ENCODE data around the gene IER2.

IER2 gene

GRCh38 chr19:13119627-13120026 is 30.6 kb upstream of the IER2 start:
- DNase-seq (ENCODE audit: low read depth): no peak

DNA sequence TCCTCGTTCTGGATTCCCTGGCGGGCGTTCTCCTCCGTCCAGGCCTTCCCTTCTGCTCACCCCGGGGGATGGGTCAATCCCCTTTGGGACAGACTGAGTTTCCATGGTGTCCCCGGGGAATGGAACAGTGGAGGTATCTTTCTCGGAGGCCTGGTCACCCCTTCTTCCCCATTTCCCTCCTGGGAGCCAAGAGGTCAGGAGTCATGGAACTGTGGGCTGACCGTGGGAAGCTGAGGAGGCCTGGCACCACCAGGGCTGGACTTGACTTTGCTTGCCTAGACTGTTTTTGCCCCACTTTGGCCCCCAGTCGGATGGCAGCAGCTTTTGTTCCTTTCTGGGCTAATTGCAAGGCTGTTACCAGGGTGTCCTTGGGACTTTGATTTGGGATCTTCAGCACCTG is 30.2 kb upstream of the IER2 start:
- DNase-seq (ENCODE audit: low read depth): no peak

- no peak for DNase-seq (ENCODE audit: low read depth)
Observed at GRCh38 chr19:13120817-13121216, 29.4 kb upstream of the IER2 start.

DNA sequence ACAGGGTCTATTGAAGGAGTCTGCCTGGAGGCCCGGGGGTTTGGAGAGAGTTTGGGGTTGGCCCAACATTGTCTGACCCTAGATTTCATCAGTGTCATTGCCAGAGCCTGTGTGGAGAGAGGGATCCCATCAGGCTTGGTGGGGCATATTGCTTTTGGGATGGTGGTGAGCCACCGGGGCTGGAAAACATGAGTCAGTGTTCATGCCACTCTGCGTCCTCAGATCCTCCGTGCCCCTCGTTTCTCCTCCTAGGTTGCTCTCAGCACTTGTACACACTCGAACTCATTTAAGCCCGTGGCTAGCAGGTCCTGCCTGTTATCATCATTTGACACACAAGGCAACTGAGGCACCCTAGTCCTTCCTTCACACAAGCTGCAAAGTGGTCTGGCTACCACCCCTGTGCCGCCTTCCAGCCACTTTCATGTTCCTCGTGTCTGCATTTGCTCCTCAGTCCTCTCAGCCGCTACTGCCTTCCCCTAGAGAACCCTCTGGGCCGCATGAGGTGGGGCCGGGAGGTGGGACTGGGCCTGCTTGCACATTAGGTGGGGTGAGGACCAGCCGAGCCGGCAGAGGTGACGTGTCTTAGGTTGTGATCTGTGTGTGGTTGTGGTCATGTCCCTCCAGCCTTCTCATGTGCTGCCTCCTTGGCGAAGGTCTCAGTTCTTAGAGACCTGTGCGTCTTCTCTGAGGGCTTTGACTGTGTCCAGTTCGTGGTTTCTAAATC is 28.5 kb upstream of the IER2 start:
- no peak for DNase-seq (ENCODE audit: low read depth)

- DNase-seq (ENCODE audit: low read depth): no peak
Observed at GRCh38 chr19:13122275-13122878, 27.8 kb upstream of the IER2 start.

DNA sequence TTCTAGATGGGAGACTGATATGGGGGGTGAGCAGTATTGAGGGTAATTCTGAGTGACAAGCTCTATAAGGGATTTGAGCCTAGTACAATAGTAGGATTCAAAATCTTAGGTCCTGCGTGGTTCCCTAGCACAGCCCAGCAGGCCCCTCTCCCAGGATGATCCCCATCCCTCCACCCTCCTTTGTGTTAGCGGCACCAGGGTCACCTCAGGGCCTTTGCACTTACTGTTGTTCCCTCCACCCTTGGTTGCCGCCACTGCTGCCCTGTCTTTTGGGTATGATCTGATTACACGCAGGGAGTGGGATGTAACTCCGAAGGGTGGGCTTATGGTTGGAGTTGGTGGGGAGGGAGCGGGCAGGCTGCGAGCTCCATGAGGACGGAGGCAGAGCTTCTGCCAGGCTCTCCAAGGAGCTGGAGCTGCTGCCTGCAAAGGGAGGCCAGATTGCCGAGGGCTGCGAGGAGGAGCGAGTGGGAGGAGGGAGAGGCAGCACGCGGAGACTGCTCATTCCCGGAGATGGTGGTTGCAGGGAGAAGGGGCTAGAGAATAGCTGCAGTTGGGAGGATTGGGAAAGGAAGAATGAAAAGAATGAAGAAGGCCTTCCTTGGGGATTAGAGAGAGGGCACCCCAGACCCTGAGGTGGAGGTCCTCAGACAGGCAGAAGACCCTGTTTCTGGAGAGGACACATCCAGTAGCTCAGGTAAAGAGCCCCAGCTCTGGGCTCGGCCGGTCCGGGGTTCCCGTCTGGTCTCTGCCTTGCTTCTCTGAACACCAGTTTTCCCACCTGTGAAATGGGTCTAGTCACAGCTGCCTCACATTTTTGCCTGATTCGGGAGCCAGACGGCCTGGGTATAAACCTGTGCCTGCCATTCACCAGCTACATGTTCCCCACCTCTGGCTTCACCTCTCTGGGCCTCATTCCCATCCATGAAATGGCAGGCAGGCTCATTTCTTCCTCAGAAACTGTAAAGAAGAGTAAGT is 26.9 kb upstream of the IER2 start:
- DNase-seq (ENCODE audit: low read depth): no peak

DNA sequence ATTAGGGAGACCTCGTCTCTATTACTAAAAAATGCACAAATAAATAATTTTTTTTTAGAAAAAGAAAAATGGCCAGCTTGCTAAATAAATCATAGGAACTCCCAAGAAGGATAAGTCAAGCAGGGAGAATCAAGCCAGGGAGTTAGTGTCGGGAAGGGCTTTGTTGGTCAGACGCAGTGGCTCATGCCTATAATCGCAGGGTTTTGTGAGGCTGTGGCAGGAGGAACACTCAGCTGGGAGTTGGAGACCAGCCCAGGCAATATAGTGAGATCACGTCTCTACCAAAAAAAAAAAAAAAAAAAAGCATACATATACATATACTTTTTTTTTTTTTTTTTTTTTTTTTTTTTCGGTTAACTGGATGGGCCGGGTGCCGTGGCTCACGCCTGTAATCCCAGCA is 23.2 kb upstream of the IER2 start:
- no peak for DNase-seq (ENCODE audit: low read depth)

DNA sequence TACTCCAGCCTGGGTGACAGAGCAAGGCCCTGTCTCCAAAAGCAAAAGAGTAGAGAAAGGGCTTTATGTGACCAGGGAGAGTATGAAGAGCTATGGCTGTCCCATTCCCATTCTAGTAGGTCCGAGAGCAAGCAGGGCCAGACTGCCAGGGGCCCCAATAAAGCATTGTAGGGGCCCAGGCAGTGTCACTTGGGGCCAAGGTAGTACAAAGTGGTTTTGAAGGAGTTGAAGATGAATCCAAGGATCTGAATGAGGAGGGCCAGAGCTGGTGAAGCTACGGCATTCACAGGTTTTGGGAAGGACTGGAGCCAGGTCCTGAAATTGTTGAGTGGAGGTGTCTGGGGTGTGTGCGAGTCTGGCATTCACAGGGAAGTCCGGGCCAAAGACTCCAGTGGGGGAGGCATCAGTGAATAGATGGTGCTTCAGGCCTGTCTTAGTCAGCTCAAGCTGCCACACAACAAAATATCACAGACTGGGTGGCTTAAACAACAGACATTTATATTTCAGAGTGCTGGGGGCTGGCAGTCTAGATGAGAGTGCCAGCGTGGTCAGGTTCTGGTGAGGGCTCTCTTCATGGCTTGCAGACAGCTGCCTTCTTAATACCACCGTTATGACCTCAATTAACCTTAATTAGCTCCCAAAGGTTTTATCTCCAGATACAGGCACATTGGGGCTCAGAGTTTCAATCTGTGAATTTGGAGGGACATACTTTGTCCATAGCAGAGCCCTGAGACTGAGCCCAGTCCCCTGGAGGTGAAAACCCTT is 22.2 kb upstream of the IER2 start:
- no peak for DNase-seq (ENCODE audit: low read depth)

- DNase-seq (ENCODE audit: low read depth): no peak
Observed at GRCh38 chr19:13128583-13128982, 21.6 kb upstream of the IER2 start.

- no peak for DNase-seq (ENCODE audit: low read depth)
Observed at GRCh38 chr19:13129384-13129783, 20.8 kb upstream of the IER2 start.

- no peak for DNase-seq (ENCODE audit: low read depth)
Observed at GRCh38 chr19:13130886-13131490, 19.2 kb upstream of the IER2 start.

DNA sequence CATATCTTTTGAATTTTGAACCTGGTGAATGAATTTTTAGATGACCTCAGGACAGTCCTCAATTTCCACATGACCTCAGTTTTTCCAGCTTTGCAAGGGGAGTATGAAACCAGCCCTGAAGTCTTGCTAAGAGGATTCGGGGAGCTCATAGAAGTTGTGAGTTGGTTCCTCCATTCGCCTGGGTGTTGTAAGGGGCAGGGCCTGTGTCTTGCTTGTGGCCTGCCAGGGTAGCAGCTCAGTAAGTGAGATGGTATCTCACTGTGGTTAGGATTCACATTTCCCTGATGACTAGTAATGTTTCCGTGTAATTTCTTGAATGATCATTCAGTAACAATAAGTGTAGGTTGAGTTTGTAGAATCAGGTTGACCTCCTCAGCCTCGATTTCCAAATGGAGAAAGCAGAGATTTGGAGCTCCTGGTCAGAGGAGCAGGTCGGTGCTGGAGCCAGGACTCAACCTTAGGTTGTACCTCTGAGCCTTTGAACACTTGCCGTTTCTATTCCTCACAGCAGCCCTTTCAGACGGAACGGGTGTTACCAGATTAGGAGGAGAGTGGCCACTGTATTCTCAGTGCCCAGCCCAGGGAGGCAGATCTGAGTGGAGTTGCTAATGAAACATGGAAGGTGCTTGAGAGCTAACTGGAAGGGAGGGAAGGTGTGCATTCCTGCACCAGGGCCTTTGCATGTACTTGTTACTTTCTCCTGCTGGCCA is 17.6 kb upstream of the IER2 start:
- DNase-seq (ENCODE audit: low read depth): no peak

DNA sequence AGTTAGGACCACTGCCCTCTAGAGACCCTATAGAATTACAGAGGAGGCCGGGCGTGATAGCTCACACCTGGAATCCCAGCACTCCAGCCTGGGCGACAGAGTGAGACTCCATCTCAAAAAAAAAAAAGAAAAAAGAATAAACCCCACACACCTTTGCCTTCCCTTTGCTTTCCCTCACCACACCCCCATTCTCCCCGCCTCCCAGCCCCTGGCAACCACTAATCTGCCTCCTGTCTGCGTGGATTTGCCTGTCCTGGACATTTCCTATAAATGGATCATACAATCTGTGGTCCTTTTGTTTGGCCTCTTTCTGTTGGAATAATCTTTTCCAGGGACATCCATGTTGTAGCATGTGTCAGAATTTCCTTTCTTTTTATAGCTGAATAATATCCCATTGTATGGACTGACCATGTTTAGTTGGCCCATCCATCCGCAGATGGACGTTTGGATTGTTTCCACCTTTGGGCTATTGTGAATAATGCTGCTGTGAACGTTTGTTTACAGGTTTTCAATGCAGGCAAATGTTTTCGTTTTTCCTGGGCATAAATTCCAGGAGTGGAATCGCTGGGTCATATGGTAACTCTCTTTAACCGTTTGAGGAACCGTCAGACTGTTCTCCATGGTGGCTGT is 16.9 kb upstream of the IER2 start:
- DNase-seq (ENCODE audit: low read depth): no peak

GRCh38 chr19:13134626-13135025 is 15.6 kb upstream of the IER2 start:
- no peak for DNase-seq (ENCODE audit: low read depth)

DNA sequence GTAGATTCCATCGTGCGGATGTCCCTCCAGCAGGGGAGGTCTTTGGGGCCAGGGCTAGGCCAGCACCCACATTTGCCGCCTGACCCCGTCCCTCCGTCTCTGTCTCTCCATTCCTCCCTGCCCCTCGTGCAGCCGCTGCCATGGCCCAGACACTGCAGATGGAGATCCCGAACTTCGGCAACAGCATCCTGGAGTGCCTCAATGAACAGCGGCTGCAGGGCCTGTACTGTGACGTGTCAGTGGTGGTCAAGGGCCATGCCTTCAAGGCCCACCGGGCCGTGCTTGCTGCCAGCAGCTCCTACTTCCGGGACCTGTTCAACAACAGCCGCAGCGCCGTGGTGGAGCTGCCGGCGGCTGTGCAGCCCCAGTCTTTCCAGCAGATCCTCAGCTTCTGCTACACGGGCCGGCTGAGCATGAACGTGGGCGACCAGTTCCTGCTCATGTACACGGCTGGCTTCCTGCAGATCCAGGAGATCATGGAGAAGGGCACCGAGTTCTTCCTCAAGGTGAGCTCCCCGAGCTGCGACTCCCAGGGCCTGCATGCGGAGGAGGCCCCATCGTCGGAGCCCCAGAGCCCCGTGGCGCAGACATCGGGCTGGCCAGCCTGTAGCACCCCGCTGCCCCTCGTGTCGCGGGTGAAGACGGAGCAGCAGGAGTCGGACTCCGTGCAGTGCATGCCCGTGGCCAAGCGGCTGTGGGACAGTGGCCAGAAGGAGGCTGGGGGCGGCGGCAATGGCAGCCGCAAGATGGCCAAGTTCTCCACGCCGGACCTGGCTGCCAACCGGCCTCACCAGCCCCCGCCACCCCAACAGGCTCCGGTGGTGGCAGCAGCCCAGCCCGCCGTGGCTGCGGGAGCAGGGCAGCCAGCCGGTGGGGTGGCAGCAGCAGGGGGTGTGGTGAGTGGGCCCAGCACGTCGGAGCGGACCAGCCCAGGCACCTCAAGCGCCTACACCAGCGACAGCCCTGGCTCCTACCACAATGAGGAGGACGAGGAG is 14.8 kb upstream of the IER2 start:
- no peak for DNase-seq (ENCODE audit: low read depth)

DNA sequence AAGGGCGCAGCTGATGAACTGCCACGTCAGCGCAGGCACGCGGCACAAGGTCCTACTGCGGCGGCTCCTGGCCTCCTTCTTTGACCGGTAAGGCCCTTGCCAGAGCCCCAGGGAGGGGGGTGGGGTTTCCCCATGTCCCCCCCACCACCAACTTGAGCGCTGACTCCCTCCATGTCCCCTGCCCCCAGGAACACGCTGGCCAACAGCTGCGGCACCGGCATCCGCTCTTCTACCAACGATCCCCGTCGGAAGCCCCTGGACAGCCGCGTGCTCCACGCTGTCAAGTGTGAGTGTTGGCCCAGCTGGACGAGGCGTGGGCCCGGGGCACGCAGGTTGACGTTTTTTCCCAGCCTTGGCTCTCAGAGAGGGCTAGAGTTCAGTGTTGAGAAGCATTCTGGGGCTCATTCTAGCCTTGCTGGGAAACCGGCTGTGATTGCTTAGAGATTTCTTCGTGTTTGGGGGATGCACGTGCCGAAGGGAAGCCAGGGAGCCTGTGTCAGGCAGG is 12.9 kb upstream of the IER2 start:
- no peak for DNase-seq (ENCODE audit: low read depth)

DNA sequence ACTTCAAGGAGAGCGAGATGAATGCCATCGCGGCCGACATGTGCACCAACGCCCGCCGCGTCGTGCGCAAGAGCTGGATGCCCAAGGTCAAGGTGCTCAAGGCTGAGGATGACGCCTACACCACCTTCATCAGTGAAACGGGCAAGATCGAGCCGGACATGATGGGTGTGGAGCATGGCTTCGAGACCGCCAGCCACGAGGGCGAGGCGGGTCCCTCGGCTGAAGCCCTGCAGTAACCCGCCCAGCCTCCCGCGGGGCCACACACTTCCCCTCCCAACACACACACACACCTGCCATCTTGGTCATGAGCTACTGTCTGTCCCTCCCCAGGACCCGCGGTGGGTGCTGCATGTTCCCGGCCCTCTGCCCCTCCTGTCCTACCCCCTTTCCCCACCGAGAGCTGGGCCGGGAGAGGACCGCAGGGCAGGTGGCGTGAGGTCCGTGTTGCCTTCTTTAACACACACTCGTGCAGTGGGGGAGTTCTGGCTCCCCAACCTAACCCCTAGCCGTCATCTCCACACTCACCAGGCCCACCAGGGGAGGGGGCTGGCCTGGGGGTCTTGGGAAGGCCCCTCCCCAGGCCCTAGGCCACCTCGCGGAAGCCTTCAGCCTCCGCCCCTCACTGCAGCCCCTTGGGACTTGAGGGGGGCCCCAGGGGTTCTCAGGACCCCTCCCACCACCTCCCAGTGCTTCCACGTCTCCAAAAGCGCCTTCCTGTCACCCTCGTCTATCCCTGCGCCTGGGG is 11.9 kb upstream of the IER2 start:
- no peak for DNase-seq (ENCODE audit: low read depth)

DNA sequence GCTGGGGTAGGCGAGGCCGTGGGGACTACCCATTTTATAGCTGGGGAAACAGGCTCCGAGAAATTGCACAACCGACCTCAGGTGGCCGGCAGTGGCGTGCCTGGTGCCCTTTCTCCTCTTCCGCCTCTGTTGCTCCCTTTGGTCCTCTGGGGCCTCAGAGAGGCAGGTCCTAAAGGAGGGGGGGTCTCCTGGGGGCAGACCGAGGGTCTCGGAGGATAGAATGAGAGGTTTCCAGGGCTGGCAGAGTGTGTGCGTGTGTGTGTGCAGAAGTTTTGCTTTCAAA is 11.4 kb upstream of the IER2 start:
- no peak for DNase-seq (ENCODE audit: low read depth)

All from activated T-helper 1 cell treated with Interleukin-2 at 50 U/mL for 16 hours (primary cell).